Naive B cell (primary cell): ENCODE results near the gene PRR9. TPM values are rescaled to one million over a fixed set of nuclear protein-coding genes. Genes with fewer than 3 reads are reported as not detected.

Experiments
- ATAC-seq, 2 donors: fragments of 150-1000 bp; cut with Tn5 transposase; 2 replicates each; pipeline ENCODE4 v1.10.0; 2021; ENCODE audit warnings: low read depth in 2 of 2, mild to moderate bottlenecking in 2 of 2, moderate library complexity in 2 of 2
- DNase-seq: peaks from one replicate; pipeline ENCODE4 v3.0.0; 2022
- H3K27ac Mint-ChIP-seq, 6 donors: one replicate each; pipeline ENCODE4 v1.8.0; 2020 to 2022; ENCODE audit warnings: mild to moderate bottlenecking in 6 of 6, mixed read lengths in 6 of 6, moderate library complexity in 5 of 6, inconsistent platforms in 2 of 6
- H3K27me3 Mint-ChIP-seq, 3 donors: one replicate each; pipeline ENCODE4 v1.8.0; 2021 to 2022; ENCODE audit warnings: mixed read lengths in 3 of 3, mild to moderate bottlenecking in 1 of 3
- H3K36me3 Mint-ChIP-seq, 2 donors: one replicate each; pipeline ENCODE4 v1.8.0; 2020 to 2022; ENCODE audit warnings: mixed read lengths in 2 of 2, inconsistent platforms in 1 of 2, mild to moderate bottlenecking in 1 of 2
- H3K4me1 Mint-ChIP-seq, 3 donors: one replicate each; pipeline ENCODE4 v1.8.0; 2020 to 2022; ENCODE audit warnings: mixed read lengths in 3 of 3, inconsistent platforms in 1 of 3, mild to moderate bottlenecking in 1 of 3, moderate library complexity in 1 of 3
- H3K4me3 Mint-ChIP-seq, 8 donors: one replicate each; pipeline ENCODE4 v1.8.0; 2020 to 2022; ENCODE audit warnings: mild to moderate bottlenecking in 8 of 8, mixed read lengths in 8 of 8, moderate library complexity in 8 of 8, inconsistent platforms in 2 of 8
- H3K9me3 Mint-ChIP-seq, 7 donors: one replicate each; pipeline ENCODE4 v1.8.0; 2020 to 2022; ENCODE audit warnings: mixed read lengths in 7 of 7, mild to moderate bottlenecking in 5 of 7, inconsistent platforms in 2 of 7, moderate library complexity in 1 of 7
- polyA plus RNA-seq, 6 donors: library from polyadenylated mRNA; unstranded; fragments of 300-500 nt; fragmentation: Illumina TruSeq; gene quantifications; one replicate each; pipeline ENCODE4 v1.2.3, GENCODE V29; 2021; ENCODE audit warnings: low read depth in 6 of 6

Gene PRR9
- polyA plus RNA-seq, 6 donors from 2014 or later = not detected

DNA sequence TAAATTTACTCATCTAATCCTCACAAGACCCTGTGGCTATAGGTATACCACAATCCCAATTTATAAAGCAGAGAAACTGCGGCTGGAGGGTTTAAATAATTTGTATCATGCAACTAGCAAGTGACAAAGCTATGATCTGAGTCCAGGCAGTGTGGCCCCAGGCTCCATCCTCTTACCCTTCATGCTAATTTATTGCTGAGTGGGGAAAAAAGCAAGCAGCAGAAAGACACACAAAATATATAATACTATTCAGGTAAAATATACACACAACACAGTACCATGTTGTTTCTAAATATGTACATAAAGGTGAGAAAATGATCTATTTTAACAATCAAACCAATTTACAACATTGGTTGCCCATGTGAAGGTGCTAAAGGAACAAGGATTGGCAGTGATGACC is 24.8 kb downstream of the PRR9 start:
- no peak overlapping the region for H3K4me3 Mint-ChIP-seq
- ATAC-seq (no peak), DNase-seq (no peak)
- peaks cover 7 to 51% (median 45%) of the 10 kb centered on the region in 3 donors for H3K27me3 Mint-ChIP-seq
- H3K27ac Mint-ChIP-seq = no peak overlapping the region
- peaks cover 0 to 11% of the 10 kb centered on the region in 2 donors for H3K36me3 Mint-ChIP-seq
- H3K9me3 Mint-ChIP-seq = peaks cover 0 to 17% (median 3%) of the 10 kb centered on the region in 7 donors
- peaks cover 0 to 5% (median 0%) of the 10 kb centered on the region in 3 donors for H3K4me1 Mint-ChIP-seq

DNA sequence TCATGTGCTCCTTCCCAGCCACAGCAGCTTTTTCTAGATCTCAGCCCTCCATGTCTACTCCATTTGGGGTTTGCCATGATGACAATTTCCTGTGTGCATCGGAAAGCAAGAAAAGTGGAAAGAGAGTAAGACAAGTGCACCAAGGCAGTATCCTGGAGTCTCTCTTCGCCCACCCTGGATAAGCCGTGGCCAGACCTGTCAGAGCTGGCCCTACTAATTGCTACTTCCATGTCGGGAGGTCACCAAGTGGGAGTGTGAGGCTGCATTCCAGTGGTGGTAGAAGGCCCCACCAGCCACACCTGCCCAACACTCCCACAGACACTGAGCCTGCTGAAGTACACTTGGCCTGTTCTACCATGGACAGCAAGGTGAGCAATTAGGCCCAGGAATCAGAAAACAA is 28.1 kb downstream of the PRR9 start:
- H3K9me3 Mint-ChIP-seq = peaks cover 0 to 23% (median 4%) of the 10 kb centered on the region in 7 donors
- no peak for ATAC-seq

DNA sequence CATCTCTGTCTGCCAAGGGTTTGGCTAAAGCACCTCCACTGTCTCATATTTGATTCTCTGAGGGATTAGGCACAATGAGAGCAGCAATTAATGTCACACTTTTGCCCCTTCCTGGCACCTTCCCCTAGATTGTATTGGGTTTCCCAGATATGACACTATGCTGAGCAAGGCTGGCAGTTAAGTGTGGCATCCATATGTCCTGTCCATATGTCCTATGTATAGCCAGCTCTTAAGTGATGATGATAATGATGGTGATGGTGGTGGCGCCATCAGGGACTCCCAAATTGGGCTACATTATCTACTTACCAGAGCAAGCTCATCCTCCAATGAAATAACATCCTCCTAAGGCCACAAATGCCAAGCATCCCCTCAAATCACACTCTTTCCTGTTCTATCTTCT is 28.6 kb downstream of the PRR9 start:
- no peak for ATAC-seq
- peaks cover 0 to 5% (median 0%) of the 10 kb centered on the region in 3 donors for H3K4me1 Mint-ChIP-seq
- H3K4me3 Mint-ChIP-seq = no peak overlapping the region
- DNase-seq = no peak
- peaks cover 0 to 11% of the 10 kb centered on the region in 2 donors for H3K36me3 Mint-ChIP-seq
- peaks cover 0 to 23% (median 4%) of the 10 kb centered on the region in 7 donors for H3K9me3 Mint-ChIP-seq
- peaks cover 27 to 56% (median 48%) of the 10 kb centered on the region in 3 donors for H3K27me3 Mint-ChIP-seq
- H3K27ac Mint-ChIP-seq = no peak overlapping the region

More for the DNA sequence above, 28.1 kb downstream of the PRR9 start:
- DNase-seq = no peak
- H3K27me3 Mint-ChIP-seq = peaks cover 24 to 58% (median 47%) of the 10 kb centered on the region in 3 donors
- peaks cover 0 to 11% of the 10 kb centered on the region in 2 donors for H3K36me3 Mint-ChIP-seq
- no peak overlapping the region for H3K4me3 Mint-ChIP-seq
- peaks cover 0 to 5% (median 0%) of the 10 kb centered on the region in 3 donors for H3K4me1 Mint-ChIP-seq
- no peak overlapping the region for H3K27ac Mint-ChIP-seq

DNA sequence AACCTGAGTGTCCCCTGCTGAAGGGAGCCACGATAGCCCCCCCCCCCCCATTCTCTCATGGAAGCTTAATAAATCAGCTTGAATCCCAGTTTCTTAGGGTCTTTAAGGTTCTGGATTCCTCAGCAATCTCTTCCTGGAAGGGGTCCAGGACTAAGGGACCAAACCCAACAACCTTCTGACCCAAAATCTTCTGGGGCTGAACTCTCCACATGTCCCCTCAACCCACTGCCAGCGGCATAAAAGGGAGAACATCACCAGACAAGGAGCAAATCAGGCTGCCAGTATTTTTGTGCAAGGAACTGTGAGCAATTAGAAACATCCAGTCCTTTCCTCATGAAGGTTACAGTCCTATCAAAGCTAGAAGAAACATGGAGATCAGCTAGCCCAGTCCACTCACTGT is 29.4 kb downstream of the PRR9 start:
- Mint-ChIP-seq H3K27me3 (peaks cover 27 to 56% (median 53%) of the 10 kb centered on the region in 3 donors), H3K9me3 (peaks cover 0 to 23% (median 4%) of the 10 kb centered on the region in 7 donors), H3K27ac (no peak overlapping the region), H3K36me3 (peaks cover 0 to 11% of the 10 kb centered on the region in 2 donors), H3K4me3 (no peak overlapping the region), H3K4me1 (peaks cover 0 to 11% (median 0%) of the 10 kb centered on the region in 3 donors)
- ATAC-seq = no peak
- DNase-seq = no peak

DNA sequence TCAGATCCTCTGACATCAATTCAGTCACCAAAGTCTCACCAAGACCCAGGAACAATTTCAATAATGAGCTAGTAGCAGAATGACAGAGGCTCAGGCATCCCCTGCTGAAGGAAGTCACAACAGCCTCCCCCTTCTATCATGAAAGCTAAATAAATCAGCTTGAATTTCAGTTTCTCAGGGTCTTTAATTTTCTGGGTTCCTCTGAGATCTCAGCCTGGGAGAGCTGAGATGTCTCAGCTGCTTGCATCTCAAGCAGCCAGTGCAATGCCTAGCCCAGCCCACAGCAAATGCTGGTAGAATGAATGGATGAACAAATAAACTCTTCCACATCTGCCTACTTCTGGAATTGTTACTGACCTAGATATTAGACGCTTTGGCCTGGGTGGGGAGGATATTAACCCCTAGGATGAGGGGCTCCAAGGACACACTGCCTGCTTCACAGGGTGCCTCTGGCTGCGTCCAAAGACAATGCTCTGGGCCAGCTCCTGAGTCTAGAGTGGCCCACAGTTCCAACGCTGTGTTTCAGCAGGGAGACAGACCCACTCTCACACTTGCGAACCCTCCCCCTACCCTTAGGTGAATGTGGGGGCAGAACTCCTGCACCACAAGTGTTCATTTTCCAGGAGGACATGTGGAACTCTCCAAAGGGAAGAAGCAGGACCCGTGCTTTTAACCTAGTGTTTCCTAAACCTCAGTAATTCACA is 30.9 kb downstream of the PRR9 start:
- H3K9me3 Mint-ChIP-seq = peaks cover 0 to 23% (median 4%) of the 10 kb centered on the region in 7 donors
- no peak overlapping the region for H3K27ac Mint-ChIP-seq
- no peak overlapping the region for H3K4me3 Mint-ChIP-seq
- DNase-seq (no peak), ATAC-seq (no peak)
- peaks cover 0 to 11% of the 10 kb centered on the region in 2 donors for H3K36me3 Mint-ChIP-seq
- peaks cover 0 to 11% (median 0%) of the 10 kb centered on the region in 3 donors for H3K4me1 Mint-ChIP-seq
- H3K27me3 Mint-ChIP-seq = peaks cover 27 to 60% (median 56%) of the 10 kb centered on the region in 3 donors

DNA sequence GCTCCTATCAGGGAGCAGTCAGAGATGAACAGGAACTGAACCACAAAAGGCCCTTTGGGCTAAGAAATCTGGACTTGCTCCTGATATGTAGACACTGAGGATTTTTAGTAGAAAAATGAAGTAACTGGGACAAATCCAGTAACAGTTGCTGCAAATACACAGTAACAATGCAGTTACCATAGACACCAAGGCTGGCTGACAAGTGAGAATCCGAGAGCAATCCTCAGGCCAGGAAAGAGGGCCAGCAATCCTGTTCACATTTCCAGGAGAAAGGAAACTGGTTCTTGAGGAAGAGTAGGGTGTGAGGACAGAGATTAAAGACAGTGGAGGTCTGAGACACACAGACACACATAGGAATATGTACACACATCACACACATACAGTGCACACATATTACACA is 32.8 kb downstream of the PRR9 start:
- Mint-ChIP-seq H3K36me3 (no peaks in the 10 kb centered on the region), H3K27ac (no peak overlapping the region), H3K27me3 (peaks cover 23 to 69% (median 44%) of the 10 kb centered on the region in 3 donors), H3K4me3 (no peak overlapping the region), H3K4me1 (peaks cover 0 to 6% (median 0%) of the 10 kb centered on the region in 3 donors), H3K9me3 (peaks cover 0 to 11% (median 0%) of the 10 kb centered on the region in 7 donors)
- ATAC-seq (no peak), DNase-seq (no peak)

DNA sequence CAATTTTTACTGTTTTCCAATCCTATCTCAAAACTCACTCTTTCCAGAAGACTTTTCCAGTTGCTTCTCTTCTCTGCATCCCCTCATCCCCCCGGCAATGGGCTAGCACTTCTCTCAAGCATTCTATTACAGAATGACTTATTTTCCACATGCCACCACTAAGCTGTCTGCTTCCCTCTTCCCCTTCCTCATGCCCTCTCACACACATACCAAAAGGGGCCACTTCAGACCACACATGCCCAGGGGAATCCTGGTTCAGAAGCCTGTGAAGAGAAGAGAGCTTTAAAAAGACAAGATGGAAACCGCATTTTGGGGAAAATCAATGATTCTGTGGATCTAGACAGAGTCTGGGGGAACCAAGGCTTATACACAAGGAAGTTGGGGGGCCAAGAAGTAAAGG is 33.7 kb downstream of the PRR9 start:
- Mint-ChIP-seq H3K9me3 (peaks cover 0 to 10% (median 0%) of the 10 kb centered on the region in 7 donors), H3K27me3 (peaks cover 23 to 66% (median 35%) of the 10 kb centered on the region in 3 donors), H3K27ac (no peak overlapping the region), H3K36me3 (no peaks in the 10 kb centered on the region), H3K4me3 (peak overlapping the region in 1 of 8 donors; percentile 44), H3K4me1 (peaks cover 0 to 6% (median 0%) of the 10 kb centered on the region in 3 donors)
- ATAC-seq (no peak), DNase-seq (no peak)

DNA sequence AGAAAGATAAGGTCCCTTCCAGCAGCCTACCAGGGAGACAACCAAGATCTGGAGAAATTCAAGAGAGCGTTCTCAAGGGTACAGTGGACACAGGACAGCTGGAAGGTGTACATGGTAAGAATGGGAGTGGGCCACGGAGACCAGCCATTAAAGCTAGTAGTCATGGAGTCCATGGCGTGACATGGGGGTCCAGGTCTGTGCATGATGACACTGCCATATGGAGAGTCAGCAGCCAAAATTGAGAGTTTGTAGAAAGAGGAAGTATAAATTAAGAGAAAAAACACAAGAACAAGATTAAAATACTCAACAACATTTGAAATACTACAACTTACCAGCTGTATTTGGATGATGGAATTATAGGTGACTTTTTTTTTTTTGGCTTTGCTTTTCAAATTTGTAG is 34.2 kb downstream of the PRR9 start:
- Mint-ChIP-seq H3K27me3 (peaks cover 20 to 61% (median 30%) of the 10 kb centered on the region in 3 donors), H3K36me3 (no peaks in the 10 kb centered on the region), H3K9me3 (peaks cover 0 to 6% (median 0%) of the 10 kb centered on the region in 7 donors), H3K4me1 (peaks cover 0 to 6% (median 0%) of the 10 kb centered on the region in 3 donors), H3K4me3 (no peak overlapping the region), H3K27ac (no peak overlapping the region)
- no peak for DNase-seq
- no peak for ATAC-seq

DNA sequence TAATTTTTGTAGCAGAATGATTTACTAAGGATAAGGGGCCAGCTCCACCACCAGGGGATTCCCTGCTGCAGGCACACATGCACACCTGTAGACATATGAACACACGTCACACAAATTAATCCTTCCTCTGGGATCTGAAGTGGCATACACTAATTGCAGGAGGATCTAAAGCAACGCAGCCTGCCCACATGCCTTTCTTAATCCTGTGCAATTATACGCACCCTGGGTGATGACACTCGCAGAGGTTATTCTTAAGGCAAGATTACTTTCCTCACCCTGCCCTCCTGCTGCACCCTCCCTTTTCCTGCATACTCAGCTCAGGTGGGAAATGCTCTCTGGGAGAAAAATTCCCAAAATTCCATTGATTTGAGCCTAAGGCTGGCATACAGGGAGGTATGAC is 34.6 kb downstream of the PRR9 start:
- no peak for ATAC-seq

DNA sequence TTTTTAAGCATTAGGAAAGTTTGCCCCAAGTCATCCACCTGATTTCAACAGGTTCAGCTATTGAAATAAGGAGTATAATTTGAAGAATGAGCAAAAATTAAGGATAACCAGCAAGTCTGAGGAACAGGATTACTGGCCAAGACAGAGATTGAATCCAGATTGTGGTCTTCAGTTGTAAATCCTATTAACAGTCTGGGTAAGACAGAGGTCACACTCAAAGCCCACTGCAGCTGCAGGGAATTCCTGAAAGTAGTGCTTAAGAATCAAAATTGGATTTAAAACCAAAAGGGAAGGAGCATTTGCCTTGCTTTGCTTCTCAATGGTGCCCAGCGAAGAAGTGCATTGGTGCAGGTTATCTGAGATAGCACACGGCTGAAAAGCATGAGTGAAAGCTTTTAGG is 35.7 kb downstream of the PRR9 start:
- no peak for ATAC-seq
- H3K27me3 Mint-ChIP-seq = peaks cover 12 to 57% (median 21%) of the 10 kb centered on the region in 3 donors
- no peak for DNase-seq
- H3K36me3 Mint-ChIP-seq = no peaks in the 10 kb centered on the region
- H3K4me1 Mint-ChIP-seq = peaks cover 0 to 6% (median 0%) of the 10 kb centered on the region in 3 donors
- H3K9me3 Mint-ChIP-seq = peaks cover 0 to 6% (median 0%) of the 10 kb centered on the region in 7 donors
- H3K4me3 Mint-ChIP-seq = no peak overlapping the region
- H3K27ac Mint-ChIP-seq = no peak overlapping the region

More for the DNA sequence above, 34.6 kb downstream of the PRR9 start:
- H3K27me3 Mint-ChIP-seq = peaks cover 20 to 61% (median 29%) of the 10 kb centered on the region in 3 donors
- DNase-seq = no peak
- H3K4me3 Mint-ChIP-seq = no peak overlapping the region
- peaks cover 0 to 6% (median 0%) of the 10 kb centered on the region in 7 donors for H3K9me3 Mint-ChIP-seq
- H3K27ac Mint-ChIP-seq = no peak overlapping the region
- no peaks in the 10 kb centered on the region for H3K36me3 Mint-ChIP-seq
- peaks cover 0 to 6% (median 0%) of the 10 kb centered on the region in 3 donors for H3K4me1 Mint-ChIP-seq

DNA sequence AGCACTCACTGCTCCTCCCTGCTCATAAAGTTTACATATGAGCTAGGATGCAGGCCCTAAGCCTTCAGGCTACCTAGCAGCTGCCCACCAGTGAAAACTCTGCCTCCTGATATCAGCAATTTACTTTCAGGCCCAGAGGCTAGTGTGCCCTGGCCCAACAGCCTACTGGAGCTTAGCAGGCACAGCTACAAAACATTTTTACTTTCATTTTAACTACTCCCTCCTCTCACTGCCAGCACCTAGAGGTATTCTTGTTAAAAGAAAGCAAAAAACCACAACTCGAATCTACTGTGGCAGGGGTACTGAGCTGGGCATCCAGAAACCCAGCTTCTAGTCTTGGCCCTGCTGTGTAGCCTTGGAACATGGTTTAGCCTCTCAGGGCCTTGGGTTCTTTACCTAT is 36.3 kb downstream of the PRR9 start:
- no peak for DNase-seq
- Mint-ChIP-seq H3K27ac (no peak overlapping the region), H3K4me3 (no peak overlapping the region), H3K9me3 (peaks cover 0 to 6% (median 0%) of the 10 kb centered on the region in 7 donors), H3K4me1 (peaks cover 0 to 6% (median 0%) of the 10 kb centered on the region in 3 donors), H3K36me3 (no peaks in the 10 kb centered on the region), H3K27me3 (peaks cover 12 to 53% (median 19%) of the 10 kb centered on the region in 3 donors)
- ATAC-seq = no peak

DNA sequence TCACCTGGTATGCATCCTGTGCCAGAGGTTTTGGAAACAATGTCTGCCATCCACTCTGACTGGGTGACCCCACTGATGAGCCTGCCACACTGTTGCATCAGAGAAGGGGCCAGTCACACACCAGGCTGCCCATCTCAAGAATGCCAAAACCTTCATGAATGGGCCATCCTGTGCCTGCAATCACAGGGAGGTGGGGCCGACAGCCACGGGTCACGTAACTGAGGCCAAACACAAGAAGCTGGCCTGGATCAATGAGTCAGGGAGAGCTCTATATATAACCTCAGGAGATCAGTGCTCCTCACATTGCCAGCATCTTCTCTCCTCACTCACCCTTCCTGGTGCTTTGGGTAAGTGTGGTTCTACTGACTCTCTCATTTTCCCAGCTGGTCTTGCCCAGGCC is 42.0 kb downstream of the PRR9 start, which contains the start of gene LORICRIN:
Gene LORICRIN, plus strand, starts transcription at position 301 of the 400 bp plus-strand sequence. CDS start 1,263 bp downstream, outside the sequence.
- peaks cover 0 to 59% (median 15%) of the 10 kb centered on the region in 3 donors for H3K27me3 Mint-ChIP-seq
- H3K36me3 Mint-ChIP-seq = no peaks in the 10 kb centered on the region
- H3K27ac Mint-ChIP-seq = peak within 1 kb of the TSS in 4 of 6 donors; percentile 1 to 66 (median 24)
- peaks cover 0 to 3% (median 0%) of the 10 kb centered on the region in 7 donors for H3K9me3 Mint-ChIP-seq
- ATAC-seq (no peak), DNase-seq (no peak)
- peaks cover 18 to 31% (median 24%) of the 10 kb centered on the region in 3 donors for H3K4me1 Mint-ChIP-seq
- H3K4me3 Mint-ChIP-seq = peak within 1 kb of the TSS; percentile 72 to 95 (median 86)

DNA sequence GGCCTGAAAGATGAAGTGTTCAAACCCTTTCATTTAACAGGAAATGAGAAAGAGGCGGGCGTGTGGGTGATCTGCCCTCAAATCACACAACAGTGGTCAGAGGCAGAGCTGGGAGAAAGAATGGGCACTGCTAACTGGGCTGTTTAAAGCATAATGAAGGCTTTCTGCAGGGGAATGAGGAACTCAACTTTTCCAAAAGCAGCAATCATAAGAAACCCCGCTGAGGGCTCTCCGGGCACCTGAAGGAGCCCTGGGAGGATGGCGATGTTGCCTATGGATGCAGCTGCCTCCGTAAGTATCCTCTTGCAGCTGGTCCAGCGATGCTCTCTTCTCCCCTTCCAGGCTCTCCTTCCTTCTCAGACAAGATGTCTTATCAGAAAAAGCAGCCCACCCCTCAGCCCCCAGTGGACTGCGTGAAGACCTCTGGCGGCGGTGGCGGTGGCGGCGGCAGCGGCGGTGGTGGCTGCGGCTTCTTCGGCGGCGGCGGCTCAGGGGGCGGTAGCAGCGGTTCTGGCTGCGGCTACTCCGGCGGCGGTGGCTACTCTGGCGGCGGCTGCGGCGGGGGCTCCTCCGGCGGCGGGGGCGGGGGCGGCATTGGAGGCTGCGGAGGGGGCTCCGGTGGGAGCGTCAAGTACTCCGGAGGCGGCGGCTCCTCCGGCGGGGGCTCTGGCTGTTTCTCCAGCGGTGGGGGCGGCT is 43.3 kb downstream of the PRR9 start:
- peak; percentile 15 to 32 for ATAC-seq

More for the DNA sequence above, 43.3 kb downstream of the PRR9 start:
- Mint-ChIP-seq H3K9me3 (peaks cover 0 to 6% (median 0%) of the 10 kb centered on the region in 7 donors), H3K4me1 (peaks cover 18 to 31% (median 24%) of the 10 kb centered on the region in 3 donors), H3K27ac (peak overlapping the region in 4 of 6 donors; percentile 1 to 66 (median 49)), H3K36me3 (no peaks in the 10 kb centered on the region), H3K27me3 (peaks cover under 1 to 58% (median 15%) of the 10 kb centered on the region in 3 donors), H3K4me3 (peak overlapping the region; percentile 72 to 95 (median 86))
- peak; percentile 12 for DNase-seq
